ENCODE data around the gene LOXL1. TPM values are rescaled to one million over a fixed set of nuclear protein-coding genes. Genes with fewer than 3 reads are reported as not detected.

LOXL1 gene
- total RNA-seq, 2 experiments from 2014 or later: not detected

GRCh38 chr15:73881579-73882320 lies 44.5 kb upstream of the LOXL1 start:
- no peaks in the 10 kb centered on the region for H3K9me3 ChIP-seq (ENCODE audit: low read length)

GRCh38 chr15:73882761-73883419 lies 43.4 kb upstream of the LOXL1 start:
- no peaks in the 10 kb centered on the region for H3K4me1 ChIP-seq (ENCODE audit: insufficient read depth, low read length, poor library complexity, severe bottlenecking)
- CTCF ChIA-PET (ENCODE audit: unreplicated experiment): no interaction called here
- no peaks in the 10 kb centered on the region for H3K9me3 ChIP-seq (ENCODE audit: low read length)
- H3K4me2 ChIP-seq (ENCODE audit: low read length): no peak overlapping the region
- no peaks in the 10 kb centered on the region for H3K79me2 ChIP-seq (ENCODE audit: insufficient read depth, low read depth, low read length)
- no peak overlapping the region for H2AFZ ChIP-seq (ENCODE audit: low read length)
- POLR2A ChIA-PET: no interaction called here
- H3K36me3 ChIP-seq (ENCODE audit: insufficient read depth, low read length): no peaks in the 10 kb centered on the region
- DNase-seq (ENCODE audit: low spot score): no peak
- H4K20me1 ChIP-seq (ENCODE audit: insufficient read depth, low read length): no peaks in the 10 kb centered on the region
- no peaks in the 10 kb centered on the region for H3K9me2 ChIP-seq (ENCODE audit: insufficient read depth, low read length)
- intact Hi-C loops (cut with micrococcal nuclease; ENCODE audit: unreplicated experiment): no loop called here
- H3K4me3 ChIP-seq (ENCODE audit: low read depth, low read length, poor library complexity, severe bottlenecking): no peak overlapping the region
- TF ChIP-seq EZH2phosphoT487 (IDR thresholded peaks at IDR 0.05; ENCODE audit: borderline replicate concordance, low read depth, low read length) (no peak), CTCF (conservative IDR thresholded peaks at IDR 0.05; ENCODE audit: low read length) (no peak)
- H3K27ac ChIP-seq (ENCODE audit: low read depth, low read length, poor library complexity, severe bottlenecking): no peak overlapping the region
- BruUV-seq (replicated peaks): no TSS peak

More at GRCh38 chr15:73881579-73882320, 44.5 kb upstream of the LOXL1 start:
- POLR2A ChIA-PET: no interaction called here
- H3K27ac ChIP-seq (ENCODE audit: low read depth, low read length, poor library complexity, severe bottlenecking): no peak overlapping the region
- intact Hi-C loops (cut with micrococcal nuclease; ENCODE audit: unreplicated experiment): no loop called here
- no peak for TF ChIP-seq CTCF (conservative IDR thresholded peaks at IDR 0.05; ENCODE audit: low read length)
- no peak for TF ChIP-seq EZH2phosphoT487 (IDR thresholded peaks at IDR 0.05; ENCODE audit: borderline replicate concordance, low read depth, low read length)
- no peak overlapping the region for H2AFZ ChIP-seq (ENCODE audit: low read length)
- H3K4me1 ChIP-seq (ENCODE audit: insufficient read depth, low read length, poor library complexity, severe bottlenecking): no peaks in the 10 kb centered on the region
- no TSS peak for BruUV-seq (replicated peaks)
- no peaks in the 10 kb centered on the region for H3K9me2 ChIP-seq (ENCODE audit: insufficient read depth, low read length)
- CTCF ChIA-PET (ENCODE audit: unreplicated experiment): no interaction called here
- no peaks in the 10 kb centered on the region for H4K20me1 ChIP-seq (ENCODE audit: insufficient read depth, low read length)
- H3K79me2 ChIP-seq (ENCODE audit: insufficient read depth, low read depth, low read length): no peaks in the 10 kb centered on the region
- H3K36me3 ChIP-seq (ENCODE audit: insufficient read depth, low read length): no peaks in the 10 kb centered on the region
- no peak overlapping the region for H3K4me2 ChIP-seq (ENCODE audit: low read length)
- H3K4me3 ChIP-seq (ENCODE audit: low read depth, low read length, poor library complexity, severe bottlenecking): no peak overlapping the region
- no peak for DNase-seq (ENCODE audit: low spot score)

- TF ChIP-seq EZH2phosphoT487 (IDR thresholded peaks at IDR 0.05; ENCODE audit: borderline replicate concordance, low read depth, low read length) (no peak), CTCF (conservative IDR thresholded peaks at IDR 0.05; ENCODE audit: low read length) (no peak)
- no TSS peak for BruUV-seq (replicated peaks)
- CTCF ChIA-PET (ENCODE audit: unreplicated experiment): no interaction called here
These were observed 42.1 kb upstream of the LOXL1 start for GRCh38 chr15:73884159-73884558.

More at GRCh38 chr15:73884159-73884558, 42.1 kb upstream of the LOXL1 start:
- H3K4me3 ChIP-seq (ENCODE audit: low read depth, low read length, poor library complexity, severe bottlenecking): no peak overlapping the region
- DNase-seq (ENCODE audit: low spot score): no peak
- H2AFZ ChIP-seq (ENCODE audit: low read length): no peak overlapping the region
- no peaks in the 10 kb centered on the region for H3K79me2 ChIP-seq (ENCODE audit: insufficient read depth, low read depth, low read length)
- no peak overlapping the region for H3K4me2 ChIP-seq (ENCODE audit: low read length)
- intact Hi-C loops (cut with micrococcal nuclease; ENCODE audit: unreplicated experiment): no loop called here
- H3K9me2 ChIP-seq (ENCODE audit: insufficient read depth, low read length): no peaks in the 10 kb centered on the region
- no peaks in the 10 kb centered on the region for H4K20me1 ChIP-seq (ENCODE audit: insufficient read depth, low read length)
- H3K36me3 ChIP-seq (ENCODE audit: insufficient read depth, low read length): no peaks in the 10 kb centered on the region
- H3K4me1 ChIP-seq (ENCODE audit: insufficient read depth, low read length, poor library complexity, severe bottlenecking): no peaks in the 10 kb centered on the region
- POLR2A ChIA-PET: no interaction called here
- no peaks in the 10 kb centered on the region for H3K9me3 ChIP-seq (ENCODE audit: low read length)
- H3K27ac ChIP-seq (ENCODE audit: low read depth, low read length, poor library complexity, severe bottlenecking): no peak overlapping the region
